RPMI8226 (cell line): ENCODE results near the gene WIPF1.
A peak's percentile ranks its signal among the peaks of the same experiment; 100 is the strongest.

Source experiments
- DNase-seq: peaks from one replicate; pipeline ENCODE4 v3.0.0-alpha.2; 2015

WIPF1 gene

GRCh38 chr2:174594456-174594855 lies 3.1 kb downstream of the WIPF1 start:
- DNase-seq, result no peak

- peak; percentile 90 for DNase-seq
Measured at GRCh38 chr2:174593574-174594203, 3.9 kb downstream of the WIPF1 start.

GRCh38 chr2:174593041-174593440 lies 4.6 kb downstream of the WIPF1 start:
- DNase-seq, result no peak

GRCh38 chr2:174591740-174592139 lies 5.9 kb downstream of the WIPF1 start:
- no peak for DNase-seq

- DNase-seq, result no peak
Measured at GRCh38 chr2:174590928-174591648, 6.5 kb downstream of the WIPF1 start.

GRCh38 chr2:174590346-174590745 lies 7.3 kb downstream of the WIPF1 start:
- DNase-seq, result no peak

- DNase-seq, result no peak
Measured at GRCh38 chr2:174589334-174589733, 8.3 kb downstream of the WIPF1 start.

- no peak for DNase-seq
Measured at GRCh38 chr2:174588463-174588862, 9.1 kb downstream of the WIPF1 start.

GRCh38 chr2:174587579-174587978 lies 10.0 kb downstream of the WIPF1 start:
- DNase-seq, result no peak

GRCh38 chr2:174586418-174587295 lies 10.9 kb downstream of the WIPF1 start:
- no peak for DNase-seq

GRCh38 chr2:174585657-174586252 lies 11.8 kb downstream of the WIPF1 start:
- no peak for DNase-seq

- DNase-seq, result no peak
Measured at GRCh38 chr2:174585146-174585545, 12.5 kb downstream of the WIPF1 start.

GRCh38 chr2:174581491-174581890 lies 16.1 kb downstream of the WIPF1 start:
- DNase-seq, result no peak

- DNase-seq, result no peak
Measured at GRCh38 chr2:174580951-174581350, 16.7 kb downstream of the WIPF1 start.

GRCh38 chr2:174577967-174578589 lies 19.5 kb downstream of the WIPF1 start:
- DNase-seq, result peak; percentile 55

- no peak for DNase-seq
Measured at GRCh38 chr2:174575124-174575776, 22.4 kb downstream of the WIPF1 start.

- no peak for DNase-seq
Measured at GRCh38 chr2:174574657-174575056, 22.9 kb downstream of the WIPF1 start.

- no peak for DNase-seq
Measured at GRCh38 chr2:174573621-174574081, 24.0 kb downstream of the WIPF1 start.

- no peak for DNase-seq
Measured at GRCh38 chr2:174572556-174572955, 25.0 kb downstream of the WIPF1 start.

- DNase-seq, result no peak
Measured at GRCh38 chr2:174571669-174572323, 25.8 kb downstream of the WIPF1 start.

GRCh38 chr2:174570318-174570958 lies 27.2 kb downstream of the WIPF1 start:
- no peak for DNase-seq
